ENCODE data around the gene DNAJC4. TPM values are rescaled to one million over a fixed set of nuclear protein-coding genes. Genes with fewer than 3 reads are reported as not detected.

Gene DNAJC4
- polyA plus RNA-seq, 3 donors, result 25.5 to 78.9 (median 32.5) TPM

DNA sequence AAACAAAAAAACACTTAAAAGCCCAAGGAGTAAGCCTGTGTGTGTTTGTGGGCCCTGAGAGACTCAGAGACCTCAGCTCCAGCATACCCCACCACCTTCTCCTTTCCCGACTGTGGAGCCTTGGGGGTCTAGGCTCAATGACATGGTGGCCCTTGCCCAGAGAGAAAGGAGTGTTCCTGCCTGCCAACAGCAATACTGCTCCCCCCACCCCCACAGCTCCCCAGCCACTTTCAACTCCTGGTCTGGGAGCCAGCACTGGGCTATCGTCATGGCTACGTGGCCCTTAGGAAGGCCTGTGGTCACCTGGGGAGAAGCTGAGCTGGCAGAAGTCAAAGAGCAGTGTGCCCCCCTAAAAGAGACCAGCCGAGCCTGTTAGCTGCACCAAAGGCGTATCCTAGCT, 13.8 kb downstream of the DNAJC4 start:
- H3K4me1 ChIP-seq (ENCODE audit: control insufficient read depth in 1 of 2, insufficient read depth in 2 of 2, low read length in 2 of 2), result peaks cover 61 to 75% of the 10 kb centered on the region in 2 donors

DNA sequence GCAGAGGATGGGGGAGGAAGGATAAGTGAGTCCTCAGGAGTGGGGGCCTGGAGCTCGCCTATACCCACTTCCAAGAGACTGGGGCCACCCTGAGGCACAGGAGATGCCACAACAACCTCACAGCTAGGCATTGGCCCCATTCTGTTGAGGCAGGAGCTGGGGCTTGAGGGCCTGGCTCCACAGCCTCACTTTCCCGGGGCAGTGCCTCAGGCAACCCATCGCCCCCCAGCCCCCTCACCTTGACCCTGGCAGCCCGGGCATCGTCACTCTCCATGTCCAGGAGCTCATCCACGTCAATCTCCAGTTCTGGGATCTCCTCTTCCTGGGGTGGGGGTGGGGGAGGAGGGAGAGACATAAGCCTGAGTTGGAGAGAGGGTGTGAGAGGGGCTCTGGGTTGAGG, 14.6 kb downstream of the DNAJC4 start:
- intact Hi-C loops (cut with micrococcal nuclease), result loop anchor here (5.0 kb wide), 2 partner anchors 38 to 57 kb away; partner anchors contain the start of genes FERMT3 (in 2 of the 2) and CATSPERZ (in 1 of the 2)
- peak overlapping the region; percentile 13 to 92 for H3K27ac ChIP-seq (ENCODE audit: low read depth in 1 of 2, low read length in 2 of 2)
- H3K79me2 ChIP-seq (ENCODE audit: insufficient read depth, low read length), result peaks cover 40% of the 10 kb centered on the region
- H3K36me3 Mint-ChIP-seq, result peaks cover 13 to 14% of the 10 kb centered on the region in 2 donors
- no peaks in the 10 kb centered on the region for H3K27me3 ChIP-seq (ENCODE audit: control insufficient read depth in 2 of 2, insufficient read depth in 2 of 2, low read length in 2 of 2)
- WGBS (ENCODE audit: insufficient coverage), result no CpG with 5 or more reads among the region's 6 CpGs
- H3K9me3 ChIP-seq (replicated peaks in 1 of 2; ENCODE audit: control insufficient read depth in 1 of 2, insufficient read depth in 1 of 2, low read length in 2 of 2), result no peaks in the 10 kb centered on the region
- peaks cover 48% of the 10 kb centered on the region for H3K4me1 Mint-ChIP-seq
- H2AFZ ChIP-seq (ENCODE audit: insufficient read depth, low read depth, low read length, poor library complexity, severe bottlenecking), result no peak overlapping the region
- no peaks in the 10 kb centered on the region for H3K9me3 Mint-ChIP-seq
- peak overlapping the region; percentile 91 for H3K4me2 ChIP-seq (replicated peaks; ENCODE audit: extremely low read depth, low read length, poor library complexity, severe bottlenecking)
- TF ChIP-seq, protein P1, sequence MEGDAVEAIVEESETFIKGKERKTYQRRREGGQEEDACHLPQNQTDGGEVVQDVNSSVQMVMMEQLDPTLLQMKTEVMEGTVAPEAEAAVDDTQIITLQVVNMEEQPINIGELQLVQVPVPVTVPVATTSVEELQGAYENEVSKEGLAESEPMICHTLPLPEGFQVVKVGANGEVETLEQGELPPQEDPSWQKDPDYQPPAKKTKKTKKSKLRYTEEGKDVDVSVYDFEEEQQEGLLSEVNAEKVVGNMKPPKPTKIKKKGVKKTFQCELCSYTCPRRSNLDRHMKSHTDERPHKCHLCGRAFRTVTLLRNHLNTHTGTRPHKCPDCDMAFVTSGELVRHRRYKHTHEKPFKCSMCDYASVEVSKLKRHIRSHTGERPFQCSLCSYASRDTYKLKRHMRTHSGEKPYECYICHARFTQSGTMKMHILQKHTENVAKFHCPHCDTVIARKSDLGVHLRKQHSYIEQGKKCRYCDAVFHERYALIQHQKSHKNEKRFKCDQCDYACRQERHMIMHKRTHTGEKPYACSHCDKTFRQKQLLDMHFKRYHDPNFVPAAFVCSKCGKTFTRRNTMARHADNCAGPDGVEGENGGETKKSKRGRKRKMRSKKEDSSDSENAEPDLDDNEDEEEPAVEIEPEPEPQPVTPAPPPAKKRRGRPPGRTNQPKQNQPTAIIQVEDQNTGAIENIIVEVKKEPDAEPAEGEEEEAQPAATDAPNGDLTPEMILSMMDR (IDR thresholded peaks at IDR 0.05), result no peak
- H3K4me1 ChIP-seq (ENCODE audit: control insufficient read depth in 1 of 2, insufficient read depth in 2 of 2, low read length in 2 of 2), result peaks cover 52 to 66% of the 10 kb centered on the region in 2 donors
- DNase-seq, result no peak
- peak overlapping the region; percentile 76 for H3K9ac ChIP-seq (ENCODE audit: insufficient read depth, low read length, poor library complexity, severe bottlenecking)
- peak overlapping the region in 1 of 3 experiments; percentile 86 for H3K4me3 ChIP-seq (replicated peaks in 1 of 3; ENCODE audit: low read depth in 2 of 3, low read length in 3 of 3)
- H3K27ac Mint-ChIP-seq, result peak overlapping the region in 3 of 7 donors; percentile 65 to 78 (median 75)
- peaks cover 0 to 4% (median 3%) of the 10 kb centered on the region in 3 donors for H3K27me3 Mint-ChIP-seq (ENCODE audit: low read depth in 3 of 3)
- no peaks in the 10 kb centered on the region for H4K20me1 ChIP-seq (ENCODE audit: insufficient read depth, low read length)
- H3K36me3 ChIP-seq (replicated peaks in 1 of 2; ENCODE audit: control insufficient read depth in 1 of 2, insufficient read depth in 2 of 2, low read length in 2 of 2), result peaks cover 10 to 12% of the 10 kb centered on the region in 2 donors
- peak overlapping the region; percentile 85 to 89 for H3K4me3 Mint-ChIP-seq

More for the DNA sequence above, 13.8 kb downstream of the DNAJC4 start:
- 57% methylated on average over 2 of the region's 5 CpGs for WGBS (ENCODE audit: insufficient coverage)
- intact Hi-C loops (cut with micrococcal nuclease), result loop anchor here (5.0 kb wide), 2 partner anchors 37 to 58 kb away; partner anchors contain the start of genes FERMT3 (in 2 of the 2) and CATSPERZ (in 1 of the 2)
- Histone ChIP-seq H3K27me3 (ENCODE audit: control insufficient read depth in 2 of 2, insufficient read depth in 2 of 2, low read length in 2 of 2) (no peaks in the 10 kb centered on the region), H3K36me3 (replicated peaks in 1 of 2; ENCODE audit: control insufficient read depth in 1 of 2, insufficient read depth in 2 of 2, low read length in 2 of 2) (peaks cover 10 to 12% of the 10 kb centered on the region in 2 donors), H3K9ac (ENCODE audit: insufficient read depth, low read length, poor library complexity, severe bottlenecking) (no peak overlapping the region), H2AFZ (ENCODE audit: insufficient read depth, low read depth, low read length, poor library complexity, severe bottlenecking) (no peak overlapping the region), H3K27ac (ENCODE audit: low read depth in 1 of 2, low read length in 2 of 2) (peak overlapping the region in 1 of 2 donors; percentile 11), H3K4me2 (replicated peaks; ENCODE audit: extremely low read depth, low read length, poor library complexity, severe bottlenecking) (no peak overlapping the region), H3K79me2 (ENCODE audit: insufficient read depth, low read length) (peaks cover 40% of the 10 kb centered on the region), H4K20me1 (ENCODE audit: insufficient read depth, low read length) (no peaks in the 10 kb centered on the region), H3K9me3 (replicated peaks in 1 of 2; ENCODE audit: control insufficient read depth in 1 of 2, insufficient read depth in 1 of 2, low read length in 2 of 2) (no peaks in the 10 kb centered on the region), H3K4me3 (replicated peaks in 1 of 3; ENCODE audit: low read depth in 2 of 3, low read length in 3 of 3) (no peak overlapping the region)
- H3K4me1 Mint-ChIP-seq, result peaks cover 55% of the 10 kb centered on the region
- no peak for DNase-seq
- TF ChIP-seq, protein P1 (IDR thresholded peaks at IDR 0.05), result no peak
- peak overlapping the region in 4 of 7 donors; percentile 25 to 54 (median 40) for H3K27ac Mint-ChIP-seq
- peaks cover 0 to 5% (median 2%) of the 10 kb centered on the region in 3 donors for H3K27me3 Mint-ChIP-seq (ENCODE audit: low read depth in 3 of 3)
- H3K36me3 Mint-ChIP-seq, result peaks cover 14 to 16% of the 10 kb centered on the region in 2 donors
- H3K4me3 Mint-ChIP-seq, result no peak overlapping the region
- no peaks in the 10 kb centered on the region for H3K9me3 Mint-ChIP-seq
